Activated T-helper 2 cell treated with anti-CD3 and anti-CD28 coated beads, Interferon-gamma antibody, Interleukin-2, Interleukin-4, amounts not matched to agents 10 μg/mL and 5 μg/mL and 100 μg/mL, durations not matched to agents 14 hours and 24 hours and 36 hours (primary cell): Measurements from ENCODE around the gene MYH15. TPM values are rescaled to one million over a fixed set of nuclear protein-coding genes. Genes with fewer than 3 reads are reported as not detected.
"Not testable (repeated sequence)": the region's sequence is repeated elsewhere in the genome, so short reads cannot be mapped to it uniquely, and the experiment has no call there.

Experiments used
- DNase-seq: peaks from one replicate; pipeline ENCODE4 v3.0.0; 2021; ENCODE audit warnings: low spot score
- H3K27ac Mint-ChIP-seq: one replicate; pipeline ENCODE4 v1.8.0; 2021; ENCODE audit warnings: mixed read lengths
- H3K27me3 Mint-ChIP-seq: one replicate; pipeline ENCODE4 v1.8.0; 2021; ENCODE audit warnings: low read depth, mixed read lengths
- H3K36me3 Mint-ChIP-seq: one replicate; pipeline ENCODE4 v1.8.0; 2021; ENCODE audit warnings: low read depth, mixed read lengths
- H3K4me1 Mint-ChIP-seq: one replicate; pipeline ENCODE4 v1.8.0; 2021; ENCODE audit warnings: low read depth, mixed read lengths
- H3K4me3 Mint-ChIP-seq: one replicate; pipeline ENCODE4 v1.8.0; 2021; ENCODE audit warnings: low read depth, mild to moderate bottlenecking, moderate library complexity, mixed read lengths
- H3K9me3 Mint-ChIP-seq: one replicate; pipeline ENCODE4 v1.8.0; 2021; ENCODE audit warnings: mixed read lengths
- intact Hi-C: fragments of 100-400 bp; cut with micrococcal nuclease; formaldehyde crosslinking; loops from one replicate; pipeline ENCODE4 v1.15.1; 2023
- total RNA-seq: library from RNA; stranded (reverse); gene quantifications from 2 replicates; pipeline ENCODE4 v1.2.3, GENCODE V29; 2022

Gene MYH15
- total RNA-seq, 1 donor from 2014 or later = 0.14 TPM

DNA sequence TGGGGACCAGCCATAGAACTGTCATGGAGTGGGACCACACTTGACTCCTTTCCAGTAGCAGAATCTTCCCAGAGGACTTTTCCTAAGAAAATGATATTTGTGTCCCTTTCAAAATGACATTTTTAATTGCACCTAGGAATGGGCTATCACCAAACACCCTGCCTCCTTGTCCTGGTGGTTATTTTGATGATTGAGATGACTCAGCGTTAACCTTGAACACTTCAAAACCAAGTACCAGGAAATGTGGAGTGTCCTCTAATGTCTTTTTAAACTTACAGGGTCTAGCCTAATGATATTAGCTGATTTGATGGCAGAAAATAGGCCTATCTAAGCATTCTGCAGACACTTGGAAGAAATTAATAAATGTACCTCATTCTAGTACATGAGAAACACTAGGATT, 123.3 kb downstream of the MYH15 start:
- peaks cover 14% of the 10 kb centered on the region for H3K27me3 Mint-ChIP-seq
- peaks cover 23% of the 10 kb centered on the region for H3K4me1 Mint-ChIP-seq
- H3K36me3 Mint-ChIP-seq = no peaks in the 10 kb centered on the region
- no peaks in the 10 kb centered on the region for H3K9me3 Mint-ChIP-seq
- no peak overlapping the region for H3K4me3 Mint-ChIP-seq
- DNase-seq = no peak
- no peak overlapping the region for H3K27ac Mint-ChIP-seq
- intact Hi-C loops = no loop called here

DNA sequence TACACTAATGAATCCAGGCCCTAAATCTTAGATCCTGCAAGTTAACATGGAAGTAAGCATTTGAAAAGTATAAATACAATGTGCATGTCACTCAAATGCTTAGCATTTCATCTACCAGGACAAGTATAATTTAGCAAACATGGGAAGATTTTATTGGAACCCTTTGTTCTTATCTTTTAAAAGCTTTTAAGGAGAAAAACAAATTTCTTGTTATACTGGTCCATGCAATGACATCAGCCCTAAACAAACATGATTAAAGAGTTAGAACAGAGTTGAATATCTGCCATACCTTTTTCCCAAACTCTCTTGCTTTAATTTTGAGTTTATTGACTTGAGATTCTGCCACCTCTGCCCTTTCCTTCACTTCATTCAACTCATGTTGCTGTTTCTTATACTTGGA, 127.1 kb downstream of the MYH15 start:
- intact Hi-C loops = no loop called here

DNA sequence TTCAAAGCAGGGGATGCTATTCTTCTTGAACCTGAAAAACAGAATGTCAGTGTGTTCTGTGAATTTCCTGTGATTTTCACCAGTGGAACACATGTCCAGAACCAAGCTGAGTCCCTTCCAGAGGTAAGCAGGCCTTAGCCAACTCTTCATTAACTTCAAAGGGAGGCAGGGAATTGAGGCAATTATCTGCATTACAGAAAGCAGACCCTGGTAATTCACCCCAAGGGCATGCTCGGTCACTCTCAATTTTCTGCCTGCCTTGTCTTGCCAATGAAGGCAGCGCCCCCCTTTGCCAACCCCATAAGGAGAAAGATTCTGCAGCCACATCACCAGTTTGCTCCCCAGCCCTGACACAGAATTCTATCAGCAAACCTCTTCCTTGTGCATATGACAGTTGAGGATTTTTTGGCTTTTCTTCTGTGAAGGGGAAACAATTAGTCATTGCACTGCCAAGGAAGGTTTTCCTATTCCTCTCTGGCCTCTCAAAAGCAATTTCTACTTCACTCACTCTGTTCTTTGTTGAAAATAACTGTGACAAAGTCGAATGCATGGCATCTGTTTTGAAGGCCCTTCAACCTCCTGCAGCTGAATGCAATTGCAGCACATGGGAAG, 128.8 kb downstream of the MYH15 start:
- Mint-ChIP-seq H3K4me1 (peaks cover 2% of the 10 kb centered on the region), H3K27ac (no peak overlapping the region), H3K4me3 (no peak overlapping the region), H3K36me3 (peaks cover 3% of the 10 kb centered on the region), H3K27me3 (peaks cover 4% of the 10 kb centered on the region), H3K9me3 (no peaks in the 10 kb centered on the region)
- intact Hi-C loops = no loop called here
- DNase-seq = no peak

More for the DNA sequence above, 127.1 kb downstream of the MYH15 start:
- no peaks in the 10 kb centered on the region for H3K36me3 Mint-ChIP-seq
- peaks cover 4% of the 10 kb centered on the region for H3K27me3 Mint-ChIP-seq
- H3K4me1 Mint-ChIP-seq = peaks cover 18% of the 10 kb centered on the region
- no peaks in the 10 kb centered on the region for H3K9me3 Mint-ChIP-seq
- no peak for DNase-seq
- no peak overlapping the region for H3K4me3 Mint-ChIP-seq
- H3K27ac Mint-ChIP-seq = no peak overlapping the region

DNA sequence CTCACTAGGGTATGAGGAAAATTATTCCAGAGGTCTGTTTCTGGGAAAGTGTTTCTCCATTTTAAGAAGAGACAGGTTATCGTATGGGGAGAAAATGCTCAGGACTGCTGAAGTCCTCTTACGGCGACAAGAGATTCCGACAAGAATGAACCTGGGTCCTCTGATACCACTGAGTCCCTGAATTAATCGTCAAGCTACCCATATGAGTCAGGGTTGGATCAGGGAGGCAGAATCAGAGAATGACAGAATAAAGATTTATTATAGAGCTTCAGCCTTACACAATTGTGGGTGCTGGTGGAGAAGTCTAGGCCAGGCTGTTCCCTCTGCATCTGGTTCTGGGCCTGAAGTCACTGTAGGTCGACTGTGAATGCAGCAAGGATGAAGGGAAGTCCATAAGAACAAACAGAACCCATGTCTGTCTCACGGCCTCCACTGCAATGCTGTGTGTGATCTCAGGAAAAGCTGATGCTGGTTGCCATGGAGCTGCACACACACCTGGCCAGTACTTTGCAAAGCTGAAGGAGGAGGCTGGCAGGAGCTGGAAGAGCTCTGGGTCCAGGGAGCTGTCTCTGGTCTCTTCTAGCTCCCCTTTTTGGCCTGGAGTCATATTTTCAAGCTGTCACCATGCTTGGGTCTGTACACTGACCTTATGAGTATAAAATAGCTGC, 130.1 kb downstream of the MYH15 start:
- Mint-ChIP-seq H3K27me3 (peaks cover 2% of the 10 kb centered on the region), H3K36me3 (peaks cover 3% of the 10 kb centered on the region), H3K27ac (no peak overlapping the region), H3K4me3 (no peak overlapping the region), H3K9me3 (no peaks in the 10 kb centered on the region), H3K4me1 (no peaks in the 10 kb centered on the region)
- no peak for DNase-seq
- intact Hi-C loops = no loop called here

DNA sequence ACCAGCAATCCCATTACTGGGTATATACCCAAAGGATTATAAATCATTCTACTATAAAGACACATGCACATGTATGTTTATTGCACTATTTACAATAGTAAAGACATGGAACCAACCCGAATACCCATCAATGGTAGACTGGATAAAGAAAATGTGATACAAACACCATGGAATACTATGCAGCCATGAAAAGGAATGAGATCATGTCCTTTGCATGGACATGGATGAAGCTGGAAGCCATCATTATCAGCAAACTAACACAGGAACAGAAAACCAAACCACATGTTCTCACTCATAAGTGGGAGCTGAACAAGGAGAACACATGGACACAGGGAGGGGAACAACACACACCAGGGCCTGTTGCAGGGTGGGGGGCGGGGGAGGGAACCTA, 131.4 kb downstream of the MYH15 start:
- H3K27me3 Mint-ChIP-seq, intact Hi-C loops, H3K27ac Mint-ChIP-seq, H3K4me1 Mint-ChIP-seq, H3K36me3 Mint-ChIP-seq, DNase-seq, H3K4me3 Mint-ChIP-seq, H3K9me3 Mint-ChIP-seq: not testable (repeated sequence)

DNA sequence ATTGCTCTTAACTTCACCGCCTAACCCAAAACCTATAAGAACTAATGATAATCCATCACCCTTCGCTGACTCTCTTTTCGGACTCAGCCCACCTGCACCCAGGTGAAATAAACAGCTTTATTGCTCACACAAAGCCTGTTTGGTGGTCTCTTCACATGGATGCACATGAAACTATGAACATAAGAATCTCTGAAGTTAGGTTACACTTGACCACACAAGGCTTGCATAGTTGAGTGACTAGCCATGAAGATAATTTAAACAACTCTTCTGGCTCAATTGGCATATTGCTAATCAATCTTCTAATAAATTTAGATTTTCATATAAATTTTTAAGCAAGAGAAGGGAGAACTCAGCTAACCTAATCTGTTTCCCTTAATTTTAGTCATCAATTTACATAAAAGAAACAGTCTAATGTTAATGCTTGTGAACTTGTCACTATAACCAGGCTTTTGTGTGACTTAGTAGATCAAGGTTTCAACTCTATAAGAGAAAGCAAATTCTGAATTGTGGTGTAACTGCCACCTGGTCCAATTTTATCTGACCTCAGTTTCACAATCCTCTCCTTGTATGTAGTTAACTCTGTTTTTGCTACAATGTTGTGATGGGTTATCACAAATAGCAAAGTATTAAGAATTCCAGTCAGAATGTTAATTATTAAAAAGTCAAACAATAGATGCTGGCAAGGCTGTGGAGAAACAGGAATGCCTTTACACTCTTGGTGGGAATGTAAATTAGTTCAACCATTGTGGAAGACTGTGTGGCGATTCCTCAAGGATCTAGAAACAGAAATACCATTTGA, 132.0 kb downstream of the MYH15 start:
- intact Hi-C loops = no loop called here
- DNase-seq = no peak
- Mint-ChIP-seq H3K27ac (no peak overlapping the region), H3K27me3 (no peaks in the 10 kb centered on the region), H3K9me3 (no peaks in the 10 kb centered on the region), H3K4me1 (no peaks in the 10 kb centered on the region), H3K36me3 (peaks cover 3% of the 10 kb centered on the region), H3K4me3 (no peak overlapping the region)

DNA sequence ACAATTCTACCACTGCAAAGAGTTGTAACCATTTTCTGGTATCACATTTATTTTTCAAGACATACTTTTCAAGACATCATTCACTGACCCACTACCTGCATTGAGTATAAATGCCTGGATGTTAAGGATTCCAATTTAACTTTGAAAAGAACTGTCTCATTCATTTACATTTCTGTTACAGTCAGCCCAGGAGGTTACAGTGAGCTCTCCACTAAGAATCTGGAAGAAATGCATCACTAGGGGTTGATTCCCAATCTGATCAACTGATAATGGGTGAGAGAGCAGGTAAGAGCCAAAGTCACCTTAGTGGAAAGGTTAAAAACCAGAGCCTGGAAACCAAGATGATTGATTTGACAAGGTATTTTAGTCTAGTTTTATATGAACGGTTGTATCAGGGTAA, 133.0 kb downstream of the MYH15 start:
- peaks cover 3% of the 10 kb centered on the region for H3K36me3 Mint-ChIP-seq
- H3K27me3 Mint-ChIP-seq = no peaks in the 10 kb centered on the region
- H3K9me3 Mint-ChIP-seq = no peaks in the 10 kb centered on the region
- no peaks in the 10 kb centered on the region for H3K4me1 Mint-ChIP-seq
- no peak overlapping the region for H3K4me3 Mint-ChIP-seq
- DNase-seq = no peak
- no peak overlapping the region for H3K27ac Mint-ChIP-seq
- intact Hi-C loops = no loop called here

DNA sequence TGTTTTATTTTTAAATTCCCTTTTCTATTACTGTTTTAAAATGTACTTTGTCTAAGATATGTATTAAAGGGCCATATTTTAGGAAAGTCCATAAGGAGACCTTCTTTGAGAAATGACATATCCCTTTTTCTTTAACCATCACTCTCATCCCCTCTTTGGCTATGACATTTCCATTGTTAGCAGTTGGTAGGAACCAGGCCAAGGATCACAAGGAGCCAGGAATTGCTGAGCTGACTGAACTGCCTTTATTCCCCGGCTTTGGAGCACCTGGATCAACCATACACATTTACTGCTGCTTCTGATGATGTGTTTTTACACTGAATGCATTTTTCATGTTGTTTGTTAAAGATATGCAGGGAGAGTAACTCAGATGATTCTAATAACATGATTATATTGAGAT, 134.4 kb downstream of the MYH15 start:
- H3K9me3 Mint-ChIP-seq = no peaks in the 10 kb centered on the region
- DNase-seq = no peak
- H3K27ac Mint-ChIP-seq = no peak overlapping the region
- H3K4me3 Mint-ChIP-seq = no peak overlapping the region
- intact Hi-C loops = no loop called here
- H3K27me3 Mint-ChIP-seq = no peaks in the 10 kb centered on the region
- H3K4me1 Mint-ChIP-seq = no peaks in the 10 kb centered on the region
- H3K36me3 Mint-ChIP-seq = peaks cover 3% of the 10 kb centered on the region

DNA sequence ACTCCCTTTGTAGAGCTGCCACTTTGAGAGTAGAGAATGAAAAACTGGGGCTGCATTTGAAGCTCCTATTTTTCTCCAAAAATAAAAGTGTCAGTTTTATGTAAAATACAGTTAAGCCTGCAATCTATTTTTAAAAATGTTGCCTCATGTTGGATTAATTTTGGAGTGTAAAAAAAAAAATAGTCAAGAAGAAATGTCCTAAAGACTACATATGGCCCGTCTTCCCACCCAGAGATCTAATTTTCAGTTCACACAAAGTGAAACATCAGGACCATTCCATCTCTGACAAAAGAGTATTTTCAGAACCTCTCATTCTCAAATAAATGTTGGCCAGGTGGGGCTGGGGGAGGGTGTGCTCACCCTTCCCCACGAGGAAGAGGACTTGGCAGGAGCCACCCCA, 151.4 kb downstream of the MYH15 start:
- intact Hi-C loops = no loop called here
- H3K27ac Mint-ChIP-seq = no peak overlapping the region
- H3K9me3 Mint-ChIP-seq = no peaks in the 10 kb centered on the region
- no peaks in the 10 kb centered on the region for H3K4me1 Mint-ChIP-seq
- H3K4me3 Mint-ChIP-seq = no peak overlapping the region
- peaks cover 12% of the 10 kb centered on the region for H3K27me3 Mint-ChIP-seq
- DNase-seq = no peak
- H3K36me3 Mint-ChIP-seq = no peaks in the 10 kb centered on the region

DNA sequence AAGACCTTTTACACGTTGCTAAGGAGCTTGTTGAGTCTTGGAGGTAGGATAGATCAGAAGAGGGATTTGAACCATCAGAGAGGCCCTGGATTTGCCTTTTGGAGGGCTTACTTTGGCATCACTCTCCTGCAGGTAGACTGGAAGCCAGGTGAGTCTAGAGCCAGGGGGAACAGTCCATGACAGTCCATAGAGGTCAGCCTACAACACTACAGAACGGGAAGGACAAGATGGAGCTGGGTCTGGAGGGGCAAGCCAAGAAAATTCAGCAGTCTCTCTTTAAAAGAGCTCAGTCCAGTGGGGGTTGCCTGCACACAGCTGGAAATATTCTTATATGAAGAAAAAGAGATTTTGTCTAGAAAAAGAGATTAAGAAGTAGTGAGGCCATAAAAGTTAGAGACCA, 153.4 kb downstream of the MYH15 start:
- intact Hi-C loops = no loop called here
- no peak for DNase-seq
- H3K27ac Mint-ChIP-seq = no peak overlapping the region
- H3K9me3 Mint-ChIP-seq = no peaks in the 10 kb centered on the region
- no peaks in the 10 kb centered on the region for H3K36me3 Mint-ChIP-seq
- no peak overlapping the region for H3K4me3 Mint-ChIP-seq
- H3K27me3 Mint-ChIP-seq = peaks cover 10% of the 10 kb centered on the region
- H3K4me1 Mint-ChIP-seq = no peaks in the 10 kb centered on the region

DNA sequence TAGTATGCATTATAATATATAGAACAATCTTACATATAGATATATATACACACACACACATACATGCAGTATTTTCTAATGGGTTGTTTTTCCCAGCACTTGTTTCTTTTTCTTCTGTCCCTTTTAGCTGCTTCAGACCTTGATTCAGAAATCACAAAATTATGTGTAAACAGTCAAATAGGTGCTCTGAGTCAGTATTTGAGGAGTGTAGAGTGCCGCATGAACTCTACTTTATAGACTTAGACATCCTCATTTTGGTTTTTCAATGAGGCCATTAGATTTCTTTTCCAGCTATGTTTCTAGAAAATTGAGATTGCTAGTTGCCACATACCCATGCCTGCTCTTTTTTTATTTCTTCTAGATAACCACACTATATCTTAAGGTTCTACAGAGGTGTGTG, 155.8 kb downstream of the MYH15 start:
- Mint-ChIP-seq H3K4me1 (no peaks in the 10 kb centered on the region), H3K4me3 (no peak overlapping the region), H3K27ac (no peak overlapping the region), H3K36me3 (no peaks in the 10 kb centered on the region), H3K9me3 (no peaks in the 10 kb centered on the region), H3K27me3 (peaks cover 14% of the 10 kb centered on the region)
- intact Hi-C loops = no loop called here
- no peak for DNase-seq

DNA sequence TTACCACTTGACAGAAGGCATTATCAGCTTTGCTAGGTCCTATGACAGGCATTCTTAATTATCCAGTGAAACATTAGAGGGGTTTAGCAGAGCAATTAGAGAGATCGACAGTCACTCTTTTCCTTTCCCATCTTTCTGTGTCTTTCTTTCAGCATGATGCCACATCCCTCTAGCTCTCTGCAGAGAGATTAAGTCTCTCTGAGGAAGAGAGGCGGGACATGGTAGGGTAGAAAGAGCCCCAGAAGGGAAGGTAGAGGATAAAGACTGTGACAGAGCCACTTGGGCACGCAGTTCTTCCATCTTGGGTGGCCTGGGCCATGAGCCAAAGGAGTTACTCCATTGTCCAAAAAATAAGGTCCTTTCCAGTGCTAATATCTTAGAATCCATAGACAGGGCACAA, 158.2 kb downstream of the MYH15 start:
- peaks cover 30% of the 10 kb centered on the region for H3K27me3 Mint-ChIP-seq
- no peak overlapping the region for H3K4me3 Mint-ChIP-seq
- H3K4me1 Mint-ChIP-seq = no peaks in the 10 kb centered on the region
- no peak overlapping the region for H3K27ac Mint-ChIP-seq
- DNase-seq = no peak
- H3K9me3 Mint-ChIP-seq = peaks cover 13% of the 10 kb centered on the region
- intact Hi-C loops = no loop called here
- H3K36me3 Mint-ChIP-seq = peaks cover 3% of the 10 kb centered on the region
